ENCODE data around the gene APH1B.

APH1B gene

DNA sequence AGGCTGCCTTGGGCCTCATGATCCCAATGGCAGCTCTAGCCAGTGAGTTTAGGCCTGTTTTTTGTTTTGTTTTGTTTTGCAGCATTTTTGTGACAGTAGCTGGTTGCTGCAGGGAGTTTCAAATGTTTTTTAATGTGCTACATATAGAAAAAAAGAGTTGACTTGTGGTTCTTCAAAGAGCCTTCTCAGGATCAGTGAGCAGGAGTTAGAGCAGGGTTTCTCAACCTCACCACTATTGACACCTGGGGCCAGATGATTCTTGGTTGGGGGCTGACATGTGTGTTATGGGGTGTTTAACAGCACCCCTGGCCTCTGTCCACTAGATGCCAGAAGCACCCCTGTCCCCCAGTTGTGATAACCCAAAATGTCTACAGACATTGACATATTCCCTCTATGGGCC lies 17.9 kb downstream of the APH1B start:
- Histone ChIP-seq H3K27ac (peak overlapping the region; percentile 26), H3K4me3 (ENCODE audit: low read depth in 1 of 2, low read length in 1 of 2) (no peak overlapping the region), H3K36me3 (peaks cover 33% of the 10 kb centered on the region), H3K4me1 (ENCODE audit: control insufficient read depth in 1 of 2, insufficient read depth in 1 of 2, low read depth in 1 of 2, low read length in 1 of 2) (peaks cover 16 to 28% of the 10 kb centered on the region in 2 experiments), H3K27me3 (no peaks in the 10 kb centered on the region), H3K9me3 (no peaks in the 10 kb centered on the region)
- TF ChIP-seq, protein P1, sequence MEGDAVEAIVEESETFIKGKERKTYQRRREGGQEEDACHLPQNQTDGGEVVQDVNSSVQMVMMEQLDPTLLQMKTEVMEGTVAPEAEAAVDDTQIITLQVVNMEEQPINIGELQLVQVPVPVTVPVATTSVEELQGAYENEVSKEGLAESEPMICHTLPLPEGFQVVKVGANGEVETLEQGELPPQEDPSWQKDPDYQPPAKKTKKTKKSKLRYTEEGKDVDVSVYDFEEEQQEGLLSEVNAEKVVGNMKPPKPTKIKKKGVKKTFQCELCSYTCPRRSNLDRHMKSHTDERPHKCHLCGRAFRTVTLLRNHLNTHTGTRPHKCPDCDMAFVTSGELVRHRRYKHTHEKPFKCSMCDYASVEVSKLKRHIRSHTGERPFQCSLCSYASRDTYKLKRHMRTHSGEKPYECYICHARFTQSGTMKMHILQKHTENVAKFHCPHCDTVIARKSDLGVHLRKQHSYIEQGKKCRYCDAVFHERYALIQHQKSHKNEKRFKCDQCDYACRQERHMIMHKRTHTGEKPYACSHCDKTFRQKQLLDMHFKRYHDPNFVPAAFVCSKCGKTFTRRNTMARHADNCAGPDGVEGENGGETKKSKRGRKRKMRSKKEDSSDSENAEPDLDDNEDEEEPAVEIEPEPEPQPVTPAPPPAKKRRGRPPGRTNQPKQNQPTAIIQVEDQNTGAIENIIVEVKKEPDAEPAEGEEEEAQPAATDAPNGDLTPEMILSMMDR (IDR thresholded peaks at IDR 0.05), result no peak

DNA sequence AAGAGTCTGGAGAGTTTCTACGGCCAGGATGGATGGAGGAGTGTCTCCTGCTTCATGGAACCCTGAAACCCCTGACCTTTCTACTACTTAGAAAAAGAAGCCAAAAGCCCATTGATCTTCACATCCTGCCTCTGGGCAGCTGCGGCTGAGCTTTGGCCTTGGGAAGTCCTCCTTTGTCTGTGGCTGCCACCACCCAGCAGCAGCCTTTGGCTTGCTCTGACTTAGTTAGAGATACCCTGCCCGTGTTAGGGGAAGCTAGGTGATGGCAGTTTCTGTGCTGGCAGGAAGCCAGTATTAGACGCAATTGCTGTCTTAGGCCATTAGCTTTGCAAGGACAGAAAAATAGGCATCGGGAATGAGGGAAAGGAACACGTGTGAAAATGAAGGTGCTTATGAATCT lies 18.8 kb downstream of the APH1B start:
- no peak overlapping the region for H3K27ac ChIP-seq
- H3K36me3 ChIP-seq, result peaks cover 42% of the 10 kb centered on the region
- no peak overlapping the region for H3K4me3 ChIP-seq (ENCODE audit: low read depth in 1 of 2, low read length in 1 of 2)
- peaks cover 16 to 28% of the 10 kb centered on the region in 2 experiments for H3K4me1 ChIP-seq (ENCODE audit: control insufficient read depth in 1 of 2, insufficient read depth in 1 of 2, low read depth in 1 of 2, low read length in 1 of 2)
- TF ChIP-seq, protein P1 (IDR thresholded peaks at IDR 0.05), result no peak
- no peaks in the 10 kb centered on the region for H3K9me3 ChIP-seq
- H3K27me3 ChIP-seq, result no peaks in the 10 kb centered on the region

DNA sequence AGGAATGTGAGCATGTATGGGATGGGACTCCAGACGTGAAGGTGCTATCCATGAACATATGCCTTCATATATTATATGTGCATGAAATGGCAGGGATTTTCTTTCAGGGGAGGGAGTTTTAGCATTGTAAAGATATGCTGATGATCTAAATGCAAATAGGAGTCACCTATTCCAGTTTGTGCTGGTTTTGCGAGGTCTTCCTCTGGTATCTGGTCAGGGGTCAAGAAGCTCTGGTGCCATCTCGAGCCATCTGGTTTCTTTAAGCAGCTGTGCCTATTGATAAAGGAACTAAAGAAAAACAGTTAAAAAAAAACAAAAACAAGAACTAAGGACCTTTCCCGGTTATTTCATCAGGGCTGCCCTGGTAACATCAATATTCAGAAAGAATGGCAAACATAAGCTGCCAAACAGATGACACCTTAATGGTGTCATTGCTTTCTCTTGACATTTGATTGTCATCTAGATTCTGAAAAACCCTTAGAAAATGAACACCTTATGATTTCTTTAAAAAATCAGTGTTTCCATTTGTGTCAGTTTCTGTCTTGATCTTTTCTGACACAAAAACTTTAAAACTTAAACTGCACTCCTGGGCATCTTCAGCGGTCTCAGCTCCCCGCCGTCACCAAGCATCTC lies 22.7 kb downstream of the APH1B start:
- Histone ChIP-seq H3K36me3 (peaks cover 76% of the 10 kb centered on the region), H3K27me3 (no peaks in the 10 kb centered on the region)
- TF ChIP-seq, protein P1 (IDR thresholded peaks at IDR 0.05), result no peak

DNA sequence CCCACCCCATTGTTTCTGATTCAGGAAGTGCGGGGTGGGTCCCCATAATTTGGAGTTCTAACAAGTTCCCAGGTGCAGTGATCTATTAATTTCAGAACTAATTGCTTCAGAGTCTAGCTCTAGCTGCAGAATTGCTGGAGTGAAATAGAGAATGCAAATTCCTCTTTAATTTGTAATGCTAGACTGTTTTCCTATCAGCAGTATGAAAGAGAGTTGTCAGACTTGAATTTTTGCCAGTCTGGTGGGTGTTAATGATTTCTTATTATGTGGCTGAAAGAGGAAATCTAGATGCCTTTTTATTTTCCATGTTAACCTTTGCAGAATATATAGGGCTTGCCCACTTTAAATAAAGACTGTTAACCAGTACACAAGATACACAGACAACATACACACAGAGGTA lies 23.7 kb downstream of the APH1B start:
- H3K27ac ChIP-seq, result no peak overlapping the region
- no peak overlapping the region for H3K4me3 ChIP-seq (ENCODE audit: low read depth in 1 of 2, low read length in 1 of 2)
- no peaks in the 10 kb centered on the region for H3K9me3 ChIP-seq
- H3K27me3 ChIP-seq, result no peaks in the 10 kb centered on the region
- H3K4me1 ChIP-seq (ENCODE audit: control insufficient read depth in 1 of 2, insufficient read depth in 1 of 2, low read depth in 1 of 2, low read length in 1 of 2), result peaks cover 0 to 4% of the 10 kb centered on the region in 2 experiments
- TF ChIP-seq, protein P1 (IDR thresholded peaks at IDR 0.05), result no peak
- H3K36me3 ChIP-seq, result peaks cover 82% of the 10 kb centered on the region

More for the DNA sequence above, 22.7 kb downstream of the APH1B start:
- H3K27ac ChIP-seq, result no peak overlapping the region
- no peaks in the 10 kb centered on the region for H3K9me3 ChIP-seq
- no peak overlapping the region for H3K4me3 ChIP-seq (ENCODE audit: low read depth in 1 of 2, low read length in 1 of 2)
- H3K4me1 ChIP-seq (ENCODE audit: control insufficient read depth in 1 of 2, insufficient read depth in 1 of 2, low read depth in 1 of 2, low read length in 1 of 2), result peaks cover 4 to 13% of the 10 kb centered on the region in 2 experiments

DNA sequence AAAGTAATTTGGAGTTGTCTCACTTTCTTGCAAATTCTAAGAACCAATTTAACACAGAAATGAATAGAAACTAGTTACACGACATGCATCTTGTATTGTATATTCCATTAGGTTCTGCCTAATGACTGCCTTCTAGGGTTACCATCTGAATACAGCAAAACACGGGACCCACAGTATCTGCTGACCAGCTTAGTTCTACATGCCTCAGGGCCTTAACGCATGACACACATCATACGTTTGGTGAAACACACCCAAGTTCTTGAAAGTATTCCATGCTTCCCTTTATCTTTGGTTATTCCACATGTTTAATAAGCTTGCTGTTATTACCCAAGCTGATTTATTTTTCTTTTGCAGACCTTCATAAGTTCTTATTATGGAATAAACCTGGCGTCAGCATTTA lies 27.9 kb downstream of the APH1B start:
- Histone ChIP-seq H3K4me1 (ENCODE audit: control insufficient read depth in 1 of 2, insufficient read depth in 1 of 2, low read depth in 1 of 2, low read length in 1 of 2) (no peaks in the 10 kb centered on the region), H3K27ac (no peak overlapping the region), H3K27me3 (no peaks in the 10 kb centered on the region), H3K9me3 (no peaks in the 10 kb centered on the region), H3K4me3 (ENCODE audit: low read depth in 1 of 2, low read length in 1 of 2) (no peak overlapping the region), H3K36me3 (peaks cover 77% of the 10 kb centered on the region)
- TF ChIP-seq, protein P1 (IDR thresholded peaks at IDR 0.05), result no peak
